Vagina (tissue), 2 donors: ENCODE data around the gene TMC3. TPM values are rescaled to one million over a fixed set of nuclear protein-coding genes. Genes with fewer than 3 reads are reported as not detected.
"Not testable (repeated sequence)": the region's sequence is repeated elsewhere in the genome, so short reads cannot be mapped to it uniquely, and the experiment has no call there.

Source experiments
- DNase-seq, 2 donors: peaks; one replicate each; pipeline ENCODE4 v3.0.0-alpha.2; 2017; ENCODE audit errors: extremely low spot score in 2 of 2
- H3K27ac ChIP-seq: fragments of 200-600 bp; sonication (generic); one replicate; pipeline ENCODE4 v1.5.1; 2019
- H3K27me3 ChIP-seq: fragments of 200-600 bp; sonication (generic); one replicate; pipeline ENCODE4 v1.5.1; 2019
- H3K36me3 ChIP-seq, 2 donors: fragments of 200-600 bp; sonication (generic); one replicate each; pipeline ENCODE4 v1.5.1; 2017 to 2019
- H3K4me1 ChIP-seq: fragments of 200-600 bp; sonication (generic); one replicate; pipeline ENCODE4 v1.5.1; 2019
- H3K4me3 ChIP-seq, 2 donors: fragments of 200-600 bp; sonication (generic); 1 replicate in 1 of 2; 2 replicates in 1 of 2; pipeline ENCODE4 v1.5.1; 2016 to 2019
- H3K9me3 ChIP-seq: fragments of 200-600 bp; sonication (generic); one replicate; pipeline ENCODE4 v1.5.1; 2019
- CTCF ChIP-seq, 3 experiments: fragments of 450-650 bp in 2 of 3; fragments of 200-600 bp in 1 of 3; sonication (generic) in 1 of 3; IDR thresholded peaks; one replicate each; pipeline ENCODE4 v1.5.1; 2017 to 2019; ENCODE audit warnings: antibody characterized with exemption in 3 of 3, mild to moderate bottlenecking in 2 of 3, moderate library complexity in 2 of 3
- POLR2A ChIP-seq, 2 donors: fragments of 450-650 bp; IDR thresholded peaks; one replicate each; pipeline ENCODE4 v1.6.1; 2017; ENCODE audit warnings: antibody characterized with exemption in 2 of 2, mild to moderate bottlenecking in 2 of 2, moderate library complexity in 2 of 2
- POLR2AphosphoS5 ChIP-seq, 2 donors: sonication (generic); formaldehyde crosslinking; IDR thresholded peaks; one replicate each; pipeline ENCODE4 v1.9.0; 2017; ENCODE audit warnings: antibody characterized with exemption in 2 of 2, mild to moderate bottlenecking in 2 of 2, low read depth in 1 of 2; ENCODE audit not compliant: insufficient read depth in 1 of 2
- intact Hi-C: fragments of 100-400 bp; cut with DNase I; formaldehyde crosslinking; loops from one replicate; pipeline ENCODE4 v1.15.1; 2023
- total RNA-seq: library from RNA; depleted of rRNA; stranded (reverse); fragments of >200 nt; gene quantifications from one replicate; pipeline ENCODE4 v1.2.3, GENCODE V29; 2016

Gene TMC3
- total RNA-seq, 1 donor from 2014 or later: 2.7 TPM

GRCh38 chr15:81349271-81349670 lies 24.7 kb downstream of the TMC3 start:
- Histone ChIP-seq H3K27ac (no peak overlapping the region), H3K4me3 (no peak overlapping the region), H3K36me3 (no peaks in the 10 kb centered on the region), H3K4me1 (no peaks in the 10 kb centered on the region), H3K27me3 (no peaks in the 10 kb centered on the region), H3K9me3 (no peaks in the 10 kb centered on the region)
- no peak for TF ChIP-seq POLR2A (IDR thresholded peaks at IDR 0.05)
- no peak for TF ChIP-seq POLR2AphosphoS5 (IDR thresholded peaks at IDR 0.05; ENCODE audit: insufficient read depth in 1 of 2, low read depth in 1 of 2)
- no peak for TF ChIP-seq CTCF (IDR thresholded peaks at IDR 0.05)
- intact Hi-C loops: no loop called here
- DNase-seq: peak in 1 of 2 donors; percentile 69

GRCh38 chr15:81348691-81349090 lies 25.3 kb downstream of the TMC3 start:
- intact Hi-C loops: not testable (repeated sequence)

GRCh38 chr15:81347910-81348309 lies 26.1 kb downstream of the TMC3 start:
- Histone ChIP-seq H3K27me3 (no peaks in the 10 kb centered on the region), H3K4me1 (no peaks in the 10 kb centered on the region), H3K9me3 (no peaks in the 10 kb centered on the region), H3K27ac (no peak overlapping the region), H3K36me3 (no peaks in the 10 kb centered on the region), H3K4me3 (no peak overlapping the region)
- TF ChIP-seq CTCF (IDR thresholded peaks at IDR 0.05): no peak
- DNase-seq: peak in 1 of 2 donors; percentile 13
- intact Hi-C loops: no loop called here

More at GRCh38 chr15:81348691-81349090, 25.3 kb downstream of the TMC3 start:
- not testable (repeated sequence) for DNase-seq, H3K27me3 ChIP-seq, H3K36me3 ChIP-seq, H3K27ac ChIP-seq, H3K4me1 ChIP-seq, H3K4me3 ChIP-seq, H3K9me3 ChIP-seq

GRCh38 chr15:81346611-81347010 lies 27.4 kb downstream of the TMC3 start:
- H3K9me3 ChIP-seq: no peaks in the 10 kb centered on the region
- no peaks in the 10 kb centered on the region for H3K27me3 ChIP-seq
- intact Hi-C loops: no loop called here
- TF ChIP-seq POLR2AphosphoS5 (IDR thresholded peaks at IDR 0.05; ENCODE audit: insufficient read depth in 1 of 2, low read depth in 1 of 2) (no peak), CTCF (IDR thresholded peaks at IDR 0.05) (no peak), POLR2A (IDR thresholded peaks at IDR 0.05) (no peak)
- H3K27ac ChIP-seq: no peak overlapping the region
- peak in 1 of 2 donors; percentile 32 for DNase-seq
- H3K36me3 ChIP-seq: no peaks in the 10 kb centered on the region
- no peak overlapping the region for H3K4me3 ChIP-seq
- no peaks in the 10 kb centered on the region for H3K4me1 ChIP-seq

GRCh38 chr15:81343371-81343770 lies 30.6 kb downstream of the TMC3 start:
- Histone ChIP-seq H3K9me3 (no peaks in the 10 kb centered on the region), H3K4me3 (no peak overlapping the region), H3K27me3 (no peaks in the 10 kb centered on the region), H3K4me1 (peaks cover 13% of the 10 kb centered on the region), H3K36me3 (no peaks in the 10 kb centered on the region), H3K27ac (no peak overlapping the region)
- no peak for TF ChIP-seq POLR2A (IDR thresholded peaks at IDR 0.05)
- TF ChIP-seq CTCF (IDR thresholded peaks at IDR 0.05): no peak
- no peak for TF ChIP-seq POLR2AphosphoS5 (IDR thresholded peaks at IDR 0.05; ENCODE audit: insufficient read depth in 1 of 2, low read depth in 1 of 2)
- DNase-seq: peak in 1 of 2 donors; percentile 60
- intact Hi-C loops: no loop called here

GRCh38 chr15:81341351-81341750 lies 32.7 kb downstream of the TMC3 start:
- Histone ChIP-seq H3K4me1 (peaks cover 27% of the 10 kb centered on the region), H3K4me3 (no peak overlapping the region), H3K27me3 (no peaks in the 10 kb centered on the region), H3K36me3 (no peaks in the 10 kb centered on the region), H3K9me3 (no peaks in the 10 kb centered on the region), H3K27ac (no peak overlapping the region)
- DNase-seq: peak in 1 of 2 donors; percentile 71
- TF ChIP-seq POLR2A (IDR thresholded peaks at IDR 0.05): no peak
- TF ChIP-seq POLR2AphosphoS5 (IDR thresholded peaks at IDR 0.05; ENCODE audit: insufficient read depth in 1 of 2, low read depth in 1 of 2): no peak
- no peak for TF ChIP-seq CTCF (IDR thresholded peaks at IDR 0.05)
- intact Hi-C loops: no loop called here
